Ascending aorta (tissue), 2 donors: Measurements from ENCODE around the gene ZNF341. TPM values are rescaled to one million over a fixed set of nuclear protein-coding genes. Genes with fewer than 3 reads are reported as not detected.
A peak's percentile ranks its signal among the peaks of the same experiment; 100 is the strongest.

ENCODE experiments used
- DNase-seq, 2 donors: peaks; one replicate each; pipeline ENCODE4 v3.0.0-alpha.2; 2019; ENCODE audit warnings: low spot score in 2 of 2
- H3K27ac ChIP-seq, 2 donors: fragments of 200-600 bp; sonication (generic); one replicate each; pipeline ENCODE4 v1.5.1; 2016 to 2017; ENCODE audit warnings: mild to moderate bottlenecking in 1 of 2
- H3K27me3 ChIP-seq: fragments of 200-600 bp; sonication (generic); one replicate; pipeline ENCODE4 v1.5.1; 2017
- H3K36me3 ChIP-seq, 2 donors: fragments of 200-600 bp; sonication (generic); one replicate each; pipeline ENCODE4 v1.5.1; 2016
- H3K4me1 ChIP-seq, 2 donors: fragments of 200-600 bp; sonication (generic); one replicate each; pipeline ENCODE4 v1.5.1; 2016 to 2017; ENCODE audit warnings: mild to moderate bottlenecking in 1 of 2
- H3K4me3 ChIP-seq, 2 donors: fragments of 200-600 bp; sonication (generic); one replicate each; pipeline ENCODE4 v1.5.1; 2016 to 2017; ENCODE audit warnings: mild to moderate bottlenecking in 1 of 2
- H3K9me3 ChIP-seq, 2 donors: fragments of 200-600 bp; sonication (generic); one replicate each; pipeline ENCODE4 v1.5.1; 2016
- intact Hi-C: fragments of 100-400 bp; cut with DNase I; formaldehyde crosslinking; loops from one replicate; pipeline ENCODE4 v1.15.1; 2023
- total RNA-seq: library from RNA; depleted of rRNA; stranded (reverse); fragments of >200 nt; gene quantifications from one replicate; pipeline ENCODE4 v1.1.0, GENCODE V29; 2016
- TF ChIP-seq, protein P1 (sequence below), 3 experiments: fragments of 200-600 bp in 2 of 3; fragments of 450-650 bp in 1 of 3; sonication (generic) in 2 of 3; IDR thresholded peaks; one replicate each; pipeline ENCODE4 v1.5.1; 2016 to 2019; ENCODE audit warnings: antibody characterized with exemption in 3 of 3, mild to moderate bottlenecking in 1 of 3, moderate library complexity in 1 of 3

Gene ZNF341
- total RNA-seq, 1 donor from 2014 or later, result 4.5 TPM

DNA sequence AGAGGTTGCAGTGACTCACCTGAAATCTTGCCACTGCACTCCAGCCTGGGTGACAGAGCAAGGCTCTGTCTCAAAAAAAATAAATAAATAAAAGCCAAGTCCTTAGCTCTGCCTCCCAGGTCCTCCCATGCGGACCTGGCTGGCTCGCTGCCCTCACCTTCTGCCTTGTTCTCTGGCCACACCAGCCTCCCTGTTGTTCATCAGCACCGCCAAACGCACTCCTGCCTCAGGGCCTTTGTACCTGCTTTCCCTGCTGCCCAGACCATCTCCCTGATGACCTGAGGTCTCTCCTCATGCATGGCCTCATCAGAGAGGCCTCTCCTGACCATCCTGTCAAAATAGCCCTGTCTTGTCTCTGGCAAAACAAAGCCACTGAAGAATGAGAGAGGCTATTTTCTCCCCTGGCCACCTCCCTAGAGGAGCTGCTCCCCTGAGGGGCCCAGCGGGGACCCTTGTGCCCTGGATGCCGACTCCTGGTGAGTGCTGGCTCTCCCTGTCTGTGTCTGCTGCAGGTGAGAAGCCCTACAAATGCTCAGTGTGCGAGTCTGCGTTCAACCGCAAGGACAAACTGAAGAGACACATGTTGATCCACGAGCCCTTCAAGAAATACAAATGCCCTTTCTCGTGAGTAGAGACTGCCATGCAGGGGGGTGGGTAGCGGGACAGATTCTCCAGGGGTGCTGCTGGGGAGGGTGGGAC is 56.7 kb downstream of the ZNF341 start:
- H3K27ac ChIP-seq, result peak overlapping the region in 1 of 2 donors; percentile 16
- intact Hi-C loops, result no loop called here
- H3K4me3 ChIP-seq, result no peak overlapping the region
- no peaks in the 10 kb centered on the region for H3K4me1 ChIP-seq
- no peaks in the 10 kb centered on the region for H3K9me3 ChIP-seq
- TF ChIP-seq, protein P1, sequence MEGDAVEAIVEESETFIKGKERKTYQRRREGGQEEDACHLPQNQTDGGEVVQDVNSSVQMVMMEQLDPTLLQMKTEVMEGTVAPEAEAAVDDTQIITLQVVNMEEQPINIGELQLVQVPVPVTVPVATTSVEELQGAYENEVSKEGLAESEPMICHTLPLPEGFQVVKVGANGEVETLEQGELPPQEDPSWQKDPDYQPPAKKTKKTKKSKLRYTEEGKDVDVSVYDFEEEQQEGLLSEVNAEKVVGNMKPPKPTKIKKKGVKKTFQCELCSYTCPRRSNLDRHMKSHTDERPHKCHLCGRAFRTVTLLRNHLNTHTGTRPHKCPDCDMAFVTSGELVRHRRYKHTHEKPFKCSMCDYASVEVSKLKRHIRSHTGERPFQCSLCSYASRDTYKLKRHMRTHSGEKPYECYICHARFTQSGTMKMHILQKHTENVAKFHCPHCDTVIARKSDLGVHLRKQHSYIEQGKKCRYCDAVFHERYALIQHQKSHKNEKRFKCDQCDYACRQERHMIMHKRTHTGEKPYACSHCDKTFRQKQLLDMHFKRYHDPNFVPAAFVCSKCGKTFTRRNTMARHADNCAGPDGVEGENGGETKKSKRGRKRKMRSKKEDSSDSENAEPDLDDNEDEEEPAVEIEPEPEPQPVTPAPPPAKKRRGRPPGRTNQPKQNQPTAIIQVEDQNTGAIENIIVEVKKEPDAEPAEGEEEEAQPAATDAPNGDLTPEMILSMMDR (IDR thresholded peaks at IDR 0.05), result no peak
- DNase-seq, result no peak
- peaks cover 0 to 15% of the 10 kb centered on the region in 2 donors for H3K36me3 ChIP-seq
- H3K27me3 ChIP-seq, result no peaks in the 10 kb centered on the region

DNA sequence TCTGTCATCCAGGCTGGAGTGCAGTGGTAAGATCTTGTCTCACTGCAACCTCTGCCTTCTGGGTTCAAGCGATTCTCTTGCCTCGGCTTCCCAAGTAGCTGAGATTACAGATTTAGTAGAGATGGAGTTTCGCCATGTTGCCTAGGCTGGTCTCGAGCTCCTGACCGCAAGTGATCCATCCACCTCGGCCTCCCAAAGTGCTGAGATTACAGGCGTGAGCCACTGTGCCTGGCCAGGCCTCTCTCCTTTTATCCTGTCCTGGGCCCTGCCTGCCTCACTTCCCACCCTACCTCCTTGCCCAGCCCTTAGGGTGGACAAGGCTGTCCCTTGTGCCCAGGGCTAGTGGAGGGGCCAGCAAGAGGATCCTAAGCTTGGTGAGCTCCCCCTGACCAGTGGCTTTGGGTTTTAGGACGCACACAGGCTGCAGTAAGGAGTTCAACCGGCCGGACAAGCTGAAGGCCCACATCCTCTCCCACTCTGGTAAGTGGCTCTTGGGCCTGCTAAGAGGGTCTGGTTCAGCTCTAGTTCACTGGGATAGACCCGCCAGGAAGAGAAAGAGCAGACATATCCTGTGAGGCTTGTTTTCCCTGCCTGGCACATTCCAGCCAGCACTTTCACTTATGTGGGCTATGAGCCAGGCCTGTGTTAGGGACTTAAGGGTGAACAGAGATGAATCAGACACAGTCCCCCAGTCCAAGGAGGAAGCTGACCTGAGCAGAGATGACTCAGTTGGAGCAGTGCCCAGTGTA is 57.5 kb downstream of the ZNF341 start:
- Histone ChIP-seq H3K4me1 (no peaks in the 10 kb centered on the region), H3K36me3 (peaks cover 0 to 15% of the 10 kb centered on the region in 2 donors), H3K9me3 (no peaks in the 10 kb centered on the region), H3K27me3 (no peaks in the 10 kb centered on the region), H3K27ac (peak overlapping the region; percentile 8 to 16), H3K4me3 (no peak overlapping the region)
- peak in 1 of 2 donors; percentile 68 for DNase-seq
- TF ChIP-seq, protein P1 (IDR thresholded peaks at IDR 0.05), result no peak
- intact Hi-C loops, result no loop called here

DNA sequence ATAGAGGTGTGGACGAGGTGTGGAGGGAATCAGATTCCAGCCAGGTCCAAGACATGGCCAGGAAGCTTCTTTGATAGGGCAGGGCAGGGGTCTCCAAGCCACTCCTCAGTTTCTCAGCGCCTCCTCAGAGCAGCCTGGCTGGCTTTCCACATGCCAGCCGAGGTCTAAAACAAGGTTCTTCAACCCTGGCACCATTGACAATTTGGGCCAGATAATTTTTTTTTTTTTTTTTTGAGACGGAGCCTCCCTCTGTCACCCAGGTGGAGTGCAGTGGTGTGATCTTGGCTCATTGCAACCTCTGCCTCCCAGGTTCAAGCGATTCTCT is 58.0 kb downstream of the ZNF341 start:
- Histone ChIP-seq H3K4me1 (no peaks in the 10 kb centered on the region), H3K36me3 (peaks cover 0 to 15% of the 10 kb centered on the region in 2 donors), H3K4me3 (no peak overlapping the region), H3K9me3 (no peaks in the 10 kb centered on the region), H3K27me3 (no peaks in the 10 kb centered on the region), H3K27ac (no peak overlapping the region)
- no peak for DNase-seq
- TF ChIP-seq, protein P1 (IDR thresholded peaks at IDR 0.05), result no peak
- intact Hi-C loops, result no loop called here

DNA sequence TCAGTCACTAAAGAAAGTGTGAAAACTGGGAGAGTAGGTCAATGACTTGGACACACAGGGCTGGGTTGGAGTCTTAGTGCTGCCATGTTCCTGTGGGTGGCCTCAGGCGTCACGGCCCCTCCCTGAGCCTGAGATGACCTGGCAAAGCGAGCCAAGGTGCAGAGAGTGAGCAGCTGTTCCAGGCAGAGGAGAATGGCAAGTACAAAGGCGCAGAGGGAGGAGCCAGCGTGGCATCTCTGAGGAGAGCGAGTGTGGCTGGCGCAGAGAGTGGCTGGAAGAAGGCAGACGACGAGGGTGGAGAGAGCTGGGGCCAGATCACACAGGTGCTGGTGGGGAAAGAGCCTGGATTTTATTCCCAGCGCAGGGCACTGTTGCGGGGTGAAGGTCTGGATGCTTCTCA is 58.8 kb downstream of the ZNF341 start:
- Histone ChIP-seq H3K36me3 (peaks cover 0 to 15% of the 10 kb centered on the region in 2 donors), H3K27ac (no peak overlapping the region), H3K4me3 (no peak overlapping the region), H3K27me3 (no peaks in the 10 kb centered on the region), H3K4me1 (no peaks in the 10 kb centered on the region), H3K9me3 (no peaks in the 10 kb centered on the region)
- intact Hi-C loops, result no loop called here
- DNase-seq, result no peak
- TF ChIP-seq, protein P1 (IDR thresholded peaks at IDR 0.05), result no peak

DNA sequence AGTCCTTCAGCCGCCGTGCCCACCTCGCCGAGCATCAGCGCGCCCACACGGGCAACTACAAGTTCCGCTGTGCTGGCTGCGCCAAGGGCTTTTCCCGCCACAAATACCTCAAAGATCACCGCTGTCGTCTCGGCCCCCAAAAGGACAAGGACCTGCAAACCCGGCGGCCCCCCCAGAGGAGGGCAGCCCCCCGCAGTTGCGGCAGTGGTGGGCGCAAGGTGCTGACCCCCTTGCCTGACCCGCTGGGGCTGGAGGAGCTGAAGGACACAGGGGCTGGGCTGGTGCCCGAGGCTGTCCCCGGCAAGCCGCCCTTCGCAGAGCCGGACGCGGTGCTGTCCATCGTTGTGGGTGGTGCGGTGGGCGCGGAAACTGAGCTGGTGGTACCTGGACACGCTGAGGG is 59.2 kb downstream of the ZNF341 start:
- H3K9me3 ChIP-seq, result no peaks in the 10 kb centered on the region
- DNase-seq, result no peak
- H3K4me1 ChIP-seq, result no peaks in the 10 kb centered on the region
- H3K27ac ChIP-seq, result no peak overlapping the region
- intact Hi-C loops, result no loop called here
- H3K4me3 ChIP-seq, result no peak overlapping the region
- peaks cover 0 to 15% of the 10 kb centered on the region in 2 donors for H3K36me3 ChIP-seq
- H3K27me3 ChIP-seq, result no peaks in the 10 kb centered on the region
- TF ChIP-seq, protein P1 (IDR thresholded peaks at IDR 0.05), result no peak
